SK-N-SH (cell line): Measurements from ENCODE around the gene HNRNPAB.
"Not testable (repeated sequence)": the region's sequence is repeated elsewhere in the genome, so short reads cannot be mapped to it uniquely, and the experiment has no call there.

ENCODE experiments used
- CTCF ChIP-seq: fragments of 200-600 bp; sonication (generic); IDR thresholded peaks from 2 replicates; pipeline ENCODE4 v1.6.1; 2017; ENCODE audit warnings: antibody characterized with exemption, mild to moderate bottlenecking, moderate library complexity
- EZH2phosphoT487 ChIP-seq: fragments of 200-600 bp; sonication (generic); IDR thresholded peaks from 2 replicates; pipeline ENCODE4 v1.6.1; 2017; ENCODE audit warnings: low read depth, mixed run types, mild to moderate bottlenecking, antibody characterized with exemption, moderate library complexity, borderline replicate concordance
- FOXJ3 ChIP-seq: sonication (generic); formaldehyde crosslinking; IDR thresholded peaks from 2 replicates; pipeline ENCODE4 v1.5.1; 2020; ENCODE audit warnings: mild to moderate bottlenecking, missing genetic modification reagents
- IRF3 ChIP-seq: fragments of 150-350 bp; IDR thresholded peaks from 2 replicates; pipeline ENCODE4 v1.6.1; 2016; ENCODE audit warnings: mild to moderate bottlenecking, low read depth, low read length
- MEF2A ChIP-seq: IDR thresholded peaks from 2 replicates; pipeline ENCODE4 v1.4.0; 2012; ENCODE audit warnings: low read depth, borderline replicate concordance
- MXI1 ChIP-seq: IDR thresholded peaks from 2 replicates; pipeline ENCODE4 v1.6.1; 2012; ENCODE audit warnings: mild to moderate bottlenecking, low read depth, low read length, improper control_type of control experiment
- NFIC ChIP-seq: IDR thresholded peaks from 2 replicates; pipeline ENCODE4 v1.4.0; 2012; ENCODE audit warnings: borderline replicate concordance
- POLR2AphosphoS5 ChIP-seq: IDR thresholded peaks from 2 replicates; pipeline ENCODE4 v1.6.1; 2012; ENCODE audit warnings: low read depth, low read length
- RAD21 ChIP-seq: IDR thresholded peaks from 2 replicates; pipeline ENCODE4 v1.6.1; 2012; ENCODE audit warnings: mild to moderate bottlenecking, low read length
- RXRA ChIP-seq: IDR thresholded peaks from 2 replicates; pipeline ENCODE4 v1.4.0; 2012; ENCODE audit warnings: low read depth, mild to moderate bottlenecking, borderline replicate concordance
- TAF1 ChIP-seq: IDR thresholded peaks from 2 replicates; pipeline ENCODE4 v1.6.1; 2012; ENCODE audit warnings: low read depth, mild to moderate bottlenecking, low read length, moderate library complexity, borderline replicate concordance
- TEAD4 ChIP-seq: IDR thresholded peaks from 2 replicates; pipeline ENCODE4 v1.4.0; 2012; ENCODE audit warnings: mild to moderate bottlenecking, borderline replicate concordance; ENCODE audit not compliant: insufficient read depth
- ZBTB33 ChIP-seq: IDR thresholded peaks from 2 replicates; pipeline ENCODE4 v1.4.0; 2012; ENCODE audit warnings: low read depth, borderline replicate concordance

GRCh38 chr5:178253632-178254031 is 49.3 kb downstream of the HNRNPAB start:
- not testable (repeated sequence) for TF ChIP-seq TAF1; CTCF; POLR2AphosphoS5; RXRA; NFIC; TEAD4; IRF3; MXI1; MEF2A; FOXJ3 (CRISPR knock-in tag); ZBTB33; EZH2phosphoT487; RAD21
